Measurements from ENCODE around the gene DLX3. TPM values are rescaled to one million over a fixed set of nuclear protein-coding genes. Genes with fewer than 3 reads are reported as not detected.
A peak's percentile ranks its signal among the peaks of the same experiment; 100 is the strongest.

The DLX3 gene

DNA sequence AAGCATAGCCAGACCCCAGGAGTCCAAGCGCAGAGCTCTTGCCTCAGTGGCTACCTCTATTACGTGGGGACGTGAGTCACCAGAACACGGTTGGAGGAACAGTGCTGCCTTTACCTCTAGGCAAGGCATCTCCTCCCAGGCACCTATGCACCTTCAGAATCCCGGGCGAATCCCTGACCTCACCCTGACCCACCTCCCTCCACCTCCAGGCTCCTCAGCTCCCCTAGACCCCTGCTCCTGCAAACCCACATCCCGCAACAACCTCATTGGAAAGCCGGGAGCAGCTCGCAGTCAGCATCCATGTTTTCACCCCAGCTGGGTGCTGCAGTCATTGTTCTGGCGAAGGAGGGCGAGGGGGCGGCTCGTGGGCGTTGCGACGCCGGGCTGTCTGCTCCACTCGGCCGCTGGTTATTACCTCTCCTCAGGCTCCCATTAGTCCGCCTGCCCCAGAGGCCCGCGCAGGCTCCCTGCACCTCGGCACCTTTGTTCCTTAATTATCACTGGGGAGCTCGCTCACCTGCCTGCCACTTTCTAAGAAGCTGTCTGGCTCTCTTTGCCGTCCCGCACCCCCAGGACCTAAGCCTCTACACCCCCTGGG lies 50.7 kb downstream of the DLX3 start:
- H3K4me2 ChIP-seq (ENCODE audit: insufficient read depth, low read length, poor library complexity, severe bottlenecking): peak overlapping the region; percentile 32
- no peaks in the 10 kb centered on the region for H3K36me3 ChIP-seq (replicated peaks in 1 of 2; ENCODE audit: control insufficient read depth in 2 of 2, insufficient read depth in 2 of 2, low read length in 2 of 2)
- peak overlapping the region; percentile 6 for H2AFZ ChIP-seq (ENCODE audit: low read length)
- peaks cover 0 to 6% of the 10 kb centered on the region in 2 donors for H3K4me1 ChIP-seq (ENCODE audit: control insufficient read depth in 2 of 2, insufficient read depth in 1 of 2, low read depth in 1 of 2, low read length in 2 of 2)
- WGBS, 2 donors (ENCODE audit: extremely low coverage in 2 of 2, insufficient read length in 2 of 2, insufficient replicate concordance in 1 of 2): no CpG with 5 or more reads among the region's 26 CpGs
- peaks cover 0 to 85% (median 0%) of the 10 kb centered on the region in 3 experiments for H3K27me3 ChIP-seq (ENCODE audit: control insufficient read depth in 3 of 3, insufficient read depth in 3 of 3, low read depth in 1 of 3, low read length in 3 of 3)
- peak overlapping the region; percentile 82 for H3K18ac ChIP-seq (ENCODE audit: low read length)
- no peak overlapping the region for H2BK12ac ChIP-seq (ENCODE audit: low read length)
- no peaks in the 10 kb centered on the region for H3K79me1 ChIP-seq (ENCODE audit: low read depth, low read length)
- no peak overlapping the region for H3K27ac ChIP-seq (replicated peaks; ENCODE audit: low read length)
- DNase-seq (ENCODE audit: low spot score): no peak
- H4K8ac ChIP-seq (ENCODE audit: low read depth, low read length): no peak overlapping the region
- H2AK5ac ChIP-seq (ENCODE audit: low read depth, low read length): no peak overlapping the region
- H3K4me3 ChIP-seq (ENCODE audit: low read length in 2 of 2): no peak overlapping the region
- H2BK15ac ChIP-seq (ENCODE audit: low read length): no peak overlapping the region
- H3K14ac ChIP-seq (ENCODE audit: low read length): no peak overlapping the region
- H2BK5ac ChIP-seq (ENCODE audit: low read length): no peak overlapping the region
- no peak overlapping the region for H3K23ac ChIP-seq (ENCODE audit: low read depth, low read length, poor library complexity)
- H3K9me3 ChIP-seq (replicated peaks in 1 of 2; ENCODE audit: control insufficient read depth in 2 of 2, insufficient read depth in 1 of 2, low read depth in 1 of 2, low read length in 2 of 2): no peaks in the 10 kb centered on the region
- no peak overlapping the region for H4K91ac ChIP-seq (ENCODE audit: low read depth, low read length, poor library complexity)
- H3K9ac ChIP-seq (ENCODE audit: low read depth, low read length, poor library complexity): no peak overlapping the region
- H2BK120ac ChIP-seq (ENCODE audit: low read depth, low read length): peak overlapping the region; percentile 14
- no peak overlapping the region for H3K4ac ChIP-seq (ENCODE audit: low read length)

DNA sequence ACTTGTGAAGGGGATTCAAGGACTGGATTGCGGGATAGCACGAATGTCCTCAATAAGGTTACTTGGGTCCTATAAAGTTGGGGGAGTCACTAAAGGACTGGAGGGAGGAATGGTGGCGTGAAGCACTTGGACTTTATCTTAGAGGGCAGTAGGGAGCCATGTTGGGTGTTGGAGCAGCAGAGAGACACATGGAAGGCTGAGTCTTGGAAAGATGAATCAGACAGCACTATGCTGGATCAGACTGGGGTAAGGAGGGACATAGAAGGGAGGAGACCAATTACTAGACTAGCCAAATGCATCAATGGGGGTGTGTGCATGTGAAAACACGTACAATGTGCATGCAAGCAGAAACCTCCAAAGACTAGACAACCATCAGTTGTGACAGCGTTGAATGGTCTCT lies 52.1 kb downstream of the DLX3 start:
- H3K9ac ChIP-seq (ENCODE audit: low read depth, low read length, poor library complexity): no peak overlapping the region
- H3K4ac ChIP-seq (ENCODE audit: low read length): no peak overlapping the region
- no peaks in the 10 kb centered on the region for H3K79me1 ChIP-seq (ENCODE audit: low read depth, low read length)
- H3K18ac ChIP-seq (ENCODE audit: low read length): no peak overlapping the region
- no peak overlapping the region for H2AK5ac ChIP-seq (ENCODE audit: low read depth, low read length)
- no peak overlapping the region for H4K91ac ChIP-seq (ENCODE audit: low read depth, low read length, poor library complexity)
- WGBS, 2 donors (ENCODE audit: extremely low coverage in 2 of 2, insufficient read length in 2 of 2, insufficient replicate concordance in 1 of 2): no CpG with 5 or more reads among the region's 5 CpGs
- no peaks in the 10 kb centered on the region for H3K9me3 ChIP-seq (replicated peaks in 1 of 2; ENCODE audit: control insufficient read depth in 2 of 2, insufficient read depth in 1 of 2, low read depth in 1 of 2, low read length in 2 of 2)
- no peak overlapping the region for H3K27ac ChIP-seq (replicated peaks; ENCODE audit: low read length)
- H3K4me2 ChIP-seq (ENCODE audit: insufficient read depth, low read length, poor library complexity, severe bottlenecking): no peak overlapping the region
- no peak overlapping the region for H2AFZ ChIP-seq (ENCODE audit: low read length)
- peaks cover 0 to 78% (median 0%) of the 10 kb centered on the region in 3 experiments for H3K27me3 ChIP-seq (ENCODE audit: control insufficient read depth in 3 of 3, insufficient read depth in 3 of 3, low read depth in 1 of 3, low read length in 3 of 3)
- no peak overlapping the region for H2BK15ac ChIP-seq (ENCODE audit: low read length)
- no peak overlapping the region for H4K8ac ChIP-seq (ENCODE audit: low read depth, low read length)
- no peaks in the 10 kb centered on the region for H3K36me3 ChIP-seq (replicated peaks in 1 of 2; ENCODE audit: control insufficient read depth in 2 of 2, insufficient read depth in 2 of 2, low read length in 2 of 2)
- no peak overlapping the region for H2BK12ac ChIP-seq (ENCODE audit: low read length)
- H2BK120ac ChIP-seq (ENCODE audit: low read depth, low read length): no peak overlapping the region
- H2BK5ac ChIP-seq (ENCODE audit: low read length): no peak overlapping the region
- H3K4me1 ChIP-seq (ENCODE audit: control insufficient read depth in 2 of 2, insufficient read depth in 1 of 2, low read depth in 1 of 2, low read length in 2 of 2): peaks cover 0 to 6% of the 10 kb centered on the region in 2 donors
- DNase-seq (ENCODE audit: low spot score): no peak
- H3K14ac ChIP-seq (ENCODE audit: low read length): no peak overlapping the region
- H3K4me3 ChIP-seq (ENCODE audit: low read length in 2 of 2): no peak overlapping the region
- H3K23ac ChIP-seq (ENCODE audit: low read depth, low read length, poor library complexity): no peak overlapping the region

DNA sequence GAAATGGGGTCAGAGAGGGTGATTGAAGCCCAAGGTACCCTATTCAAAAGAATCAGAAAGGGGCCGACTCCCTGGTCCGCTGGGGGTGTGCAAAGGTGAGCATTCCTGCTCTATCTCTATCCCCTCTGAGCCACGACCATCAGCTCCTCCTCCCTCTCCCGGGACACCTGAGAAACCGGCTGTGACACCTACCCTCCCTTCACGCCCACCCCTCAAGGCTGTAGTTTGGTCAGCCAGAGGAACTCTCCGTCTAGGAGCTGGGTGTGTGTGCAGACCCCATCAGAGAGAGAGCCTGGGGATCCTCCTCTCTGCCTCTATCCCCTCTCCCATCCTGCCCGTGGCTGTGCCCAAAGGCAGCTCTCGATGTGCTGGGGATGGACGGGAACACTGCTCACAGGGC lies 53.6 kb downstream of the DLX3 start:
- Histone ChIP-seq H4K91ac (ENCODE audit: low read depth, low read length, poor library complexity) (no peak overlapping the region), H2BK15ac (ENCODE audit: low read length) (no peak overlapping the region), H3K36me3 (replicated peaks in 1 of 2; ENCODE audit: control insufficient read depth in 2 of 2, insufficient read depth in 2 of 2, low read length in 2 of 2) (no peaks in the 10 kb centered on the region), H3K18ac (ENCODE audit: low read length) (no peak overlapping the region), H3K27ac (replicated peaks; ENCODE audit: low read length) (no peak overlapping the region), H2BK120ac (ENCODE audit: low read depth, low read length) (no peak overlapping the region), H3K9me3 (replicated peaks in 1 of 2; ENCODE audit: control insufficient read depth in 2 of 2, insufficient read depth in 1 of 2, low read depth in 1 of 2, low read length in 2 of 2) (no peaks in the 10 kb centered on the region), H3K79me1 (ENCODE audit: low read depth, low read length) (no peaks in the 10 kb centered on the region), H2BK5ac (ENCODE audit: low read length) (no peak overlapping the region), H3K9ac (ENCODE audit: low read depth, low read length, poor library complexity) (no peak overlapping the region), H3K4me3 (ENCODE audit: low read length in 2 of 2) (no peak overlapping the region), H4K8ac (ENCODE audit: low read depth, low read length) (no peak overlapping the region), H2AFZ (ENCODE audit: low read length) (no peak overlapping the region), H3K4me2 (ENCODE audit: insufficient read depth, low read length, poor library complexity, severe bottlenecking) (no peak overlapping the region), H2BK12ac (ENCODE audit: low read length) (no peak overlapping the region), H3K14ac (ENCODE audit: low read length) (no peak overlapping the region), H2AK5ac (ENCODE audit: low read depth, low read length) (peak overlapping the region; percentile 81), H3K23ac (ENCODE audit: low read depth, low read length, poor library complexity) (no peak overlapping the region), H3K27me3 (ENCODE audit: control insufficient read depth in 3 of 3, insufficient read depth in 3 of 3, low read depth in 1 of 3, low read length in 3 of 3) (peaks cover 0 to 70% (median 0%) of the 10 kb centered on the region in 3 experiments), H3K4me1 (ENCODE audit: control insufficient read depth in 2 of 2, insufficient read depth in 1 of 2, low read depth in 1 of 2, low read length in 2 of 2) (peaks cover 0 to 6% of the 10 kb centered on the region in 2 donors), H3K4ac (ENCODE audit: low read length) (no peak overlapping the region)
- no peak for DNase-seq (ENCODE audit: low spot score)
- WGBS, 2 donors (ENCODE audit: extremely low coverage in 2 of 2, insufficient read length in 2 of 2, insufficient replicate concordance in 1 of 2): no CpG with 5 or more reads among the region's 10 CpGs

Small RNA genes within 50 kb of the gene (small RNA-seq; reads per million reads assigned to genes)
- gene RNU6-1313P (ENCODE audit: insufficient read depth): not detected
